Suppressor macrophage treated with lipopolysaccharide for 4 hours (primary cell): ENCODE data around the gene HMGB3.
"Not testable (repeated sequence)": the region's sequence is repeated elsewhere in the genome, so short reads cannot be mapped to it uniquely, and the experiment has no call there.

ENCODE experiments used
- DNase-seq: peaks from one replicate; pipeline ENCODE4 v3.0.0-alpha.2; 2020

The HMGB3 gene

GRCh38 chrX:150982788-150983520 is at the start of gene HMGB3:
HMGB3 (plus strand) TSS chrX:150983335; CDS start chrX:150985600, 2,265 bp downstream.
- DNase-seq = peak; percentile 86

DNA sequence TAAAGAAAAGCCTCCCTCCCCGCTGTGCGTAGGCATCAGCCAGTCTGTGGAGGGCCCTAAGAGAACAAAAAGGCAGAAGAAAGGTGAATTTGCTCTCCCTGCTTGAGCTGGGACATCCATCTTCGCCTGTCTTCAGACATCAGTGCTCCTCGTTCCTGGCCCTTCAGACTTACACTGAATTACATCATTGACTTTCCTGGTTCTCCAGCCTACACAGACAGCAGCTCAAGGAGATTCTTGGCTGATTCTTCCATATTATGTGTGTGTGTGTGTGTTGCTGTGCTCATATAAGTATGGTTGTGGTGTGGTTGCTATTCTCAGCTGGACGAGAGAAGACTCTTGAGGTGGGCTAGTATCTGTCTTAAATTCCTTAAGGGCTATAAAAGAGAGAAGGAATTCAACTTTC is 49.2 kb upstream of the HMGB3 start:
- no peak for DNase-seq

DNA sequence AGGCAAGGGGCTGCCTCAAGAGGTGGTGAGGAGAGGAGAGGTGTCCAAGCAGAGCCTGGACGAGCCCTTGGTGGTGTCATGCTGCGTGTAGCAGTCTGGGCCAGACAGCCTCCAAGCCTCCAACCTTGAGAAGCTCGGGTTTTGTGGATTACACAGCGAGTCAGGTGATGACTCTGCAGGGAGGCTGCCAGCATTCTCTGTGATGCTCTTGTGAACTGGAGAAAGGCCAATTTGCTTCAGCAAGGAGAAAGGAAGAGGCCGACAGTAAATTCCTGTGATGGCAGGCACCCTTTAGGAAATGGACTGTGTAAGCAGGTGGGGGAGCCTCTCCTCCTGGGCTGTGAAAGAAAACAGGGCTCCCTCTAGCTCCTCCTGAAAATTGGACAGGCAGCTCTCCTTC is 48.7 kb upstream of the HMGB3 start:
- no peak for DNase-seq

DNA sequence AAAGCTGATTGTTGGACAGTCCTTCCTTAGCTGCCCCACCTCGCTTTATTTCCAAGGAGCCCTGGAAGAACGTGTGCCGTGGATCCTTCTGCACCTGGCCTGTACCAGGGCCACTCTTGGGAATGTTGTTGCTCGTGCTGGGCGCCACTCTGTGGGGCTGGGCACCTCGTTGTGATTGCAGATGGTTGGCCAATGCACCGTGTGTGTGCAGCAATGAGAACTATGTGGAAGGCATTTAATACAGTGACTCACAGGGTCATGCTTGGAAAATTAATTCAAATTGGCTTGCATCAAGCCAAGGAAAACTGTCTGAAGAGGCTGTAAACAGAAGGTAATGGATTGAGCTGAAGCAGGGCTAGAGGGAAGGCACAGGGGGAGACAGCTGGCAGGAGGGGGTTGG is 47.7 kb upstream of the HMGB3 start:
- DNase-seq = no peak

GRCh38 chrX:150936556-150936955 is 46.6 kb upstream of the HMGB3 start:
- DNase-seq = no peak

DNA sequence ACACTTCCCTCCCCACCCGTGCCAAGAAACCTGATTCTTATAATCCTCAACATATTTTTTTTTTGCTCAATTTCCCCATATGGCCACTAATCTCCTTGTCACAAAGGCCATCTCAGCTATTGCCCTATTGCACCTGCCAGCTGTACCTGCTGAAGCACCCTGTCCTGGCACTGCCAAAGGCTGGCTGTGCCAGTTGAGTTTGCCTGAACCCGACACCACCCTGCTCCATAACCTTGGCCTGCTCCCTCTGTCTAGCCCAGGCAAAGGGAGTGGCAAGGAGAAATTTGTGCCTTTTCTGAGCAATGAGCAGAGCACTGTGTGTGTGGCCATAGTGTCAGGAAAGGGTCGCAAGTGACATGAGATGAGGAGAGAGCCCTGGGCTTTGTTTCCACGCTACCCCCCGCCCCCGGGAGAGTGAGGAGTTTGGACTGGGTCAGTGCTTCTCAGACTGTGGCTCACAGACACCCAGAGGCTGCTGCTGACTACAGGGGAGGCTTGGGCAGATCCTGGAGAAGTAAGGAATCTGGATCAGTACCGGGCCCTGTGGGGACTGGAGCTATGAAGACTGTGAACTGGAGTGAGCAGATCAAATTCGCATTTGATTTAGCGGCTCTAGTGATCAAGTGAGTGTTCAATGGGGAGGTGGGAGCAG is 42.2 kb upstream of the HMGB3 start:
- DNase-seq = no peak

GRCh38 chrX:150941580-150941979 is 41.6 kb upstream of the HMGB3 start:
- no peak for DNase-seq

DNA sequence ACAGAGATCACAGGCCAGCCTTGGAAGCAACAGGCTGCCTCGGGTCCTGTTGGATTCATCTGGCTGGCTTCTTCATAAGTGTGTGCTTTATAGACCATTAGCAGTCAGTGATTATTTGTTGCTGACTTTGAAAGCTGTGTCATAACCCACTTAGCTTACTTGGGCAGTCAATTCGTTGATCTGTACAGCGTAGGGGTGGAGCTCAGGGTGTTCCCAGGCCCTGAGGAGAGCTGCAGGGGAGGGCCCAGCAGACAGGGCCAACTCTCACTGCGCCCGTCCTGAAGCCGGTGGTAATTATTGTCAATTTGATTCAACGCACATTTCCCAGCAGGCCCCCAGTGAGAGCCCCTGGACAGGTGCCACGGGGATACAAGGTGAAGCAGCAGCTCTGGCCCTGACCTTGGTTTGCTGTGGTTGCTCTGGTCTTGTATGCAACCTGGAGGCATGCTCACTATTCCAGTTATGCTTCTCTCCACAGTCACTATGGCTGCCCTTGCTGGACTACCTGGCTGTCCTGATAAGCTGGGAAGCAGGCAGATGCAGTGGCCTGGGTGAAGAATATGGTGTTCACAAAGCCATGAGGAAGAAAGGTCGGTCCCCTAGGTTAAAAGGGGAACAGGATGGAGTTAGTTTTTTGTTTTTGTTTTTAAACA is 40.1 kb upstream of the HMGB3 start:
- no peak for DNase-seq

DNA sequence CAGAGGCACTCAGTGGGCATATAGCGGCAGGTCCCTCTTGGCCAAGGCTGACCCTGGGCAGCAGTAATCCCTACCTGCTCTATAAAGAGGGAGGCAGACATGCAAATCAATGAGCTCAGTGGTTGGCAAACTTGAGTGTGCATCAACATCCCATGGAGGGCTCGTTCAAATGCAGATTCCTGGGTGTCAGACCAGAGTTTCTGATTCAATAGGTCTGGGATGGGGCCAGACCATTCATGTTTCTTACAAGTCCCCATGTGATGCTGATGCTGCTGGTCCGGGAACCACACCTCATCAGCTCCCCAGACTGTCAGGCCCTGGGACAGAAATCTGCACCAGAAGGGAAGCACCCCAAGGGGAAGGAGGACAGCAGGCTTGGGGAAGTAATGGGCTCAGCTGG is 38.9 kb upstream of the HMGB3 start:
- DNase-seq = no peak

DNA sequence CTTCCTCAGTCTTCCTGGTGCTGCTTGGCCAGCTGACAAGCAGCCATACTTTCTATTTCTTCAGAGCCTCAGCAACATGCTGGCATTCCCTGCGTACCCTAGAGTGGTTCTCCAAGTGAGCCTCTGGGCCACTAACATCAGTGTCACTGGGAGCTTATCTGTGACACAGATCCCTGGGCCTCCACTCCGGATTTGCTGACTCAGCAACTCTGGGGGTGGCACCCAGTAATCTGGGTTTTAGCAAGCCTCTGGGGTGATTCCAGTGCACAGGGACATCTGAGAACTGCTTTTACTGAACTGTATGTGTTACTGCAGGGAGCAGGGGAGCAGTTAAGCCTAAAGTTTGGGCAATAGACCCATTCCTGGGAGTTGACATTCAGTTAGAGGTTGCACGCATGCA is 28.2 kb upstream of the HMGB3 start:
- DNase-seq = no peak

DNA sequence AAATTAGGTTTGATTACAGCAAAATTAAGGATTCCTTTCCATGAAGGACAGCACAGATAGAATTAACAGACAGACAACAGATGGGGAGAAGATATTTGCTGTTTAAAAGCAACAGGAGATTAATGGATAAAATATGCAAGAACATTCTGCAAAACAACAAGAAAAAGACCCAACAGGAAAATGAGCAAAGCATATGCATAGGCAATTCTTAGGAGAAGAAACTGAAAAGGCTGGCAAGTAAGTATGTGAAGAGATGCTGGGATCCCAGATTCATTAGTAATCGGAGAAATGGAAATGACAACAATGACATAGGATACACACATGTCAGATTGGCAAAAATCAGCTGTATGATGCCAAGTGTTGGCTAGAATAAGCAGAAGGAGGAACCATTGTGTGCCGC is 27.5 kb upstream of the HMGB3 start:
- no peak for DNase-seq

DNA sequence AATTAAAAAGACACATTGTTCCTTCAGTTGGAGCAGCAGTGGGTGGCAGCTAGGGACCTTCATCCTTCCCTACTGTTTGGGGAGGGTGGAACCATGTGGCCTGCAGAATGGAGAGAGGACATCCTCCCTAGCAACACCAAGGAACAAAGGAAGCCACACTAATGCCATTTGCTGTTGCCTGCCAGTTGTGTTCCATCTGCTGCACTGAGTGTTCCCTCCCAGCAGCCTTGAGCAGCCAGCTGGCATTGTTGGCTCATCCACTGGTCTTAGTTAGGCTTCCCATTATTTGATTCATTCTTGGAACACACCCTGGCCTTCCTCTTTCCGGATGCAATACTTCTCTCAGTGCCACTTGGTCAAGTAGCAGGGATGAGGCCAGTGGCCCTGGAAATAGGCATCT is 25.0 kb upstream of the HMGB3 start:
- DNase-seq = no peak

DNA sequence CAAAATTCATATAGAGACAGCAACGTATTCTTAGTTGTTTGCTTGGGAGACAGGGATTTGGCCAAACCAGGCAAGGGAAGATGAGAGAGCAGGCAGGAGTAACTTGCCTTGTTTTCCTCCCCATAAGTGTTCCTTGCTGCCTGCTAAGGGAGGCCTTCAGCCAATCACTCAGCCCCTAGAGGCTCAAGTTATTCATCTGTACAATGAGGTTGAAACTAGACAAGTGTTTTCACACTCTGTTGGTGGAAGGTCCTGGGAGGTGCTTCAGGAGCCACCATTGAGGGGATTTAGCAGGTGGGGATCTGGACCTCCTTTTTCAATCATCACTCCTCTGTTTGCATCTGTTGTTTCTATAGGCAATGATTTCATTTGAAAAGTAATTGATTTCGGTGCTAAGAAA is 23.6 kb upstream of the HMGB3 start:
- no peak for DNase-seq

GRCh38 chrX:150961631-150962030 is 21.5 kb upstream of the HMGB3 start:
- DNase-seq = no peak

DNA sequence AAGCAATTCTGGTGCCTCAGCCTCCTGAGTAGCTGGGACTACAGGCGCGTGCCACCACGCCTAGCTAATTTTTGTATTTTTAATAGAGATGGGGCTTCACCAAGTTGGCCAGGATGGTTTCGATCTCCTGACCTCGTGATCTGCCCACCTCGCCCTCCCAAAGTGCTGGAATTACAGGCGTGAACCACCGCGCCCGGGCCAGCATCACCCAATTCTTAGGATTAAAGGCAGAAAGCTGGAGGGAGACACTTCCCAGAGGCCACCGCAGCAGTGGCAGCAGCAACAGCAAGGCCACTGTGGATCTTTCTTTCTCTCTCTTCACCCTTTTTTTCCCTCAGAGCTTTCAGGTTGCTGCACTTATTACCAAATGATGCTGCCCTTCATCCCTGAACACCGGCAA is 18.7 kb upstream of the HMGB3 start:
- DNase-seq = not testable (repeated sequence)

- DNase-seq = no peak
These were observed 16.9 kb upstream of the HMGB3 start for GRCh38 chrX:150966235-150966634.

DNA sequence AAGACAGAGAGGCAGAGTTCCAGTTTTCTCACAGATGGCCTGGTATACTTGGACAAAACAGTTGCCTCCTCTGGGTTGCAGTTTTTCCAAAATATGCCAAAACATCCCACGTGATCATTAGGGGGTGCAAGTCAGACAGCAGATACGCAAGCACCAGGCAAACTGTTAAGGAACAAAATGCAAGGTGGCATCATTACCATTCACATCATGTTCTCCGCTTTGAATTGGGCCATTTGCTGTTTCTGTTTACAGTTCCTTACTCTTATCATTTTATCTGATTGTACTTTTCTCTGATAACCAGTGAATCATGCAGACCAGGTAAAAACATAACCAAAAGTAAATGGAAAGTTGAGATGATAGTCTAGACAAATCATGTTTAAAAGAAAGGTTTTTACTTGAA is 16.4 kb upstream of the HMGB3 start:
- DNase-seq = no peak

DNA sequence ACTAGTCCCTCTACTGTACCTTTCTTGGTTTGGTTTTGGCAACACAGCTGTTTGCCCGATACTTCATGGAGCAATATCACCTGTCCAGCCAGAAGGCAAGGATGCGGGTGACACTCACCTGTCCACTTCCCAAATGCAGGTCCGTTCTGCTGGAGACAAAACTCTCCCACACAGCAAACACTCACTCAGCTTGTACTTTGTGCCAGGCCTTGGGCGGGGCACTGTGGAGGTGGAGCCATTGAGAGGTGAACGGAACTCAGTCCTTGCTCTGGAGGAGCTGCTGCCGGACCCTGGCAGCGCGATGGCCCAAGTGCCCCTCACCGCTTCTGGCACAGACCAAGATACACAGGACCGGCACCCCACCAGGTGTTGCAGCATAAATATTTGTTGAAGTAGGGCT is 15.3 kb upstream of the HMGB3 start:
- no peak for DNase-seq

- DNase-seq = no peak
These were observed 14.0 kb upstream of the HMGB3 start for GRCh38 chrX:150968862-150969720.

- DNase-seq = no peak
These were observed 10.7 kb upstream of the HMGB3 start for GRCh38 chrX:150972450-150972849.

DNA sequence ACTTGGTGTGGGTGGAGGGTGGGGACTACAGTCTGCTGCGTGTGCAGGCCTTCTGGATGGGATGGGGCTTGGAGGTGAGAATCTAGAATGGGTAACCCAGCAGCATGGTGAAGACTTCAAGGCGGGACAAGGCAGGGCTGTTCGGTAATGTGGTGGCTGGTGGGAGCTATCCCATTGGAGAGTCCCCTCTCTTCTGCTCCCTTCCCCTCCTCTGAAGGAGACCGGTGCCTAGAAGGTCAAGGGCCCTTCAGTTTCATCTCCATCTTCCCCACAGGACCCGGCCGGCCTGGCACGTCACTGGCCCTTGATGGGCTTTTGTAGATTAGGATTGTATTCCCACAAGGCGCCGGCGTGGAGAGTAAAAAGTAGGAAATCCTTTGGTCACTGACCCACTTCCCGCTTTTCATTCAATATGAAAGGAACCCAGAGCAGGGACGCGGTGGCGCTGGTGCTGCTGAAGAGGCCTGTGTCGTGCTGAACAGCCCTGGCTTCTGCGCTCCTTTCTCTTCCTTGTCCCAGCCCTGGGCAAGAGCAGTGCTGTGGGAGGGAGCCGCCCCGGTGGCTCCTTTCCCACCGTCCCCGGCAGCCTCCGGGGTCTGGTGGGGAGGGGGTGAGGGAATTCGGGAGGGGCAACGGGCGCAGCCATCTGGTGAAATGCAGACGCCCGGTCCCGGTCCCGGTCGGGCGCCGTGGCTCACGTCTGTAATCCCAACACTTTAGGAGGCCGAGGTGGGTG is 7.3 kb upstream of the HMGB3 start:
- no peak for DNase-seq

GRCh38 chrX:150977411-150978162 is 5.5 kb upstream of the HMGB3 start:
- DNase-seq = no peak
